K562 (cell line): ENCODE data around the gene MKRN1. TPM values are rescaled to one million over a fixed set of nuclear protein-coding genes. Genes with fewer than 3 reads are reported as not detected.

Experiments
- NONO ChIP-seq, 2 experiments: fragments of 200-400 bp in 1 of 2; fragments of 450-650 bp in 1 of 2; formaldehyde crosslinking in 1 of 2; IDR thresholded peaks; 2 replicates each; pipeline ENCODE4 v1.6.1; 2017; ENCODE audit warnings: low read depth in 2 of 2, mild to moderate bottlenecking in 2 of 2, moderate library complexity in 2 of 2, low read length in 1 of 2
- PCBP2 ChIP-seq: fragments of 200-400 bp; formaldehyde crosslinking; IDR thresholded peaks from 2 replicates; pipeline ENCODE4 v1.6.1; 2018; ENCODE audit warnings: low read length, low read depth, mild to moderate bottlenecking, moderate library complexity; ENCODE audit not compliant: poor library complexity, severe bottlenecking
- RAD21 ChIP-seq, 2 experiments: fragments of 250-450 bp in 1 of 2; fragments of 450-650 bp in 1 of 2; sonication (Bioruptor Pico) in 1 of 2; formaldehyde crosslinking in 1 of 2; IDR thresholded peaks in 1 of 2; conservative IDR thresholded peaks in 1 of 2; 2 replicates each; pipeline versions ENCODE4 v1.4.0 to v1.8.0; 2020 to 2022; ENCODE audit warnings: mild to moderate bottlenecking in 2 of 2, moderate library complexity in 1 of 2
- RBFOX2 ChIP-seq: fragments of 200-400 bp; formaldehyde crosslinking; IDR thresholded peaks from 2 replicates; pipeline ENCODE4 v1.6.1; 2017; ENCODE audit warnings: low read depth, mild to moderate bottlenecking, low read length, moderate library complexity
- ZNF57 ChIP-seq: fragments of 450-650 bp; formaldehyde crosslinking; IDR thresholded peaks from 2 replicates; pipeline ENCODE4 v1.4.0; 2020; ENCODE audit warnings: mild to moderate bottlenecking, moderate library complexity
- ZNF668 ChIP-seq: fragments of 250-450 bp; sonication (Bioruptor Pico); IDR thresholded peaks from 2 replicates; pipeline ENCODE4 v1.8.0; 2022; ENCODE audit warnings: mild to moderate bottlenecking, inconsistent platforms
- polyA plus RNA-seq, 8 experiments: library from polyadenylated mRNA; depleted of rRNA in 4 of 8; stranded (reverse) in 5 of 8; unstranded in 3 of 8; fragments of >200 nt; fragmentation: Nextera tagmentation in 2 of 8; fragmentation: Illumina TruSeq in 1 of 8; extraction: Ambion mirVana in 2 of 8; extraction: Trizol in 1 of 8; gene quantifications; 2 replicates each; pipeline versions ENCODE4 v1.2.1 to v1.2.3, GENCODE V29; 2011 to 2014; ENCODE audit warnings: inconsistent platforms in 1 of 8, missing spikeins in 1 of 8
- total RNA-seq, 7 experiments: library from RNA; depleted of rRNA in 6 of 7; stranded (reverse); fragments of >200 nt in 6 of 7; fragmentation: Illumina TruSeq in 2 of 7; extraction: Trizol in 2 of 7; gene quantifications; 2 replicates each; pipeline versions ENCODE4 v1.2.1 to v1.2.3, GENCODE V29; 2011 to 2021; ENCODE audit warnings: low replicate concordance in 1 of 7
- TF ChIP-seq, protein P1 (sequence below): sonication (generic); formaldehyde crosslinking; IDR thresholded peaks from 2 replicates; pipeline ENCODE4 v1.8.0; 2023; ENCODE audit warnings: missing genetic modification reagents, mild to moderate bottlenecking, borderline replicate concordance
- TF ChIP-seq, protein P2 (sequence below): sonication (generic); IDR thresholded peaks from 2 replicates; pipeline ENCODE4 v1.6.1; 2016
- TF ChIP-seq, protein P3 (sequence below): fragments of 150-350 bp; conservative IDR thresholded peaks from 2 replicates; pipeline ENCODE4 v1.6.1; 2014; ENCODE audit warnings: low read length
- TF ChIP-seq, protein P4 (sequence below), 3 experiments: fragments of 200-800 bp in 1 of 3; fragments of 250-450 bp in 1 of 3; fragments of 450-650 bp in 1 of 3; sonication (Bioruptor Pico) in 1 of 3; sonication (Bioruptor generic) in 1 of 3; formaldehyde crosslinking in 1 of 3; IDR thresholded peaks; 2 replicates each; pipeline versions ENCODE4 v1.6.1 to v1.8.0; 2016 to 2022; ENCODE audit warnings: mild to moderate bottlenecking in 2 of 3, missing genetic modification characterization in 2 of 3, missing compliant biosample characterization in 1 of 3, moderate library complexity in 1 of 3

MKRN1 gene
- total and polyA plus RNA-seq, 9 of the 15 experiments (the other 6 are each of a cell fraction or from before 2014, with no cell fraction given) = 30.5 to 90.3 (median 76.0) TPM

DNA sequence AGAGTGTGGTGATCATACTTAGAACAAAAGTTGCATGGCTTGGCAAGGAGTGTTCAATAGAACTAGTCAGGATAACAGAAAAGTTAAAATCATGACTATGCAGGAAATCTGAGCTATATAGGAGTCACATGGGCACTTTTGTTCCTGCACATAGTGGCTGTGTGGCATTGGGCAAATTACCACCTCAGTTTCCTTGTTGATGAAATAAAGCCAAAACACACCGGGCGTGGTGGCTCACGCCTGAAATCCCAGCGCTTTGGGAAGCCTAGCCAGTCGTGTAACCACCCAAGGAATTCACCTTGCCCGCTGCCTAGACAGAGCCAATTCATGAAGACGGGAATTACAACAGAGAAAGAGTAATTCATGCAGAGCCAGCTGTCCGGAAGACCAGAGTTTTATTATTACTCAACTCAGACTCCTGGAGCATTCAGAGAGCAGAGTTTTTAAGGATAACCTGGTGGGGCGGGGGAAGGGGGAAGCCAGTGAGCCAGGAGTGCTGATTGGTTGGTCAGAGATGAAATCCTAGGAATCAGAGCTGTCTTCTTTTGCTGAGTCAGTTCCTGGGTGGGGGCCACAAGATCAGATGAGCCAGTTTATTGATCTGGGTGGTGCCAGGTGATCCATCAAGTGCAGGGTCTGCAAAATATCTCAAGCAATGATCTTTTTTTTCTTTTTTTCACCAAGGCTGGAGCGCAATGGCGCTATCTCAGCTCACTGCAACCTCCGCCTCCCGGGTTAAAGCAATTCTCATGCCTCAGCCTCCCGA is 6.4 kb upstream of the MKRN1 start (continued):
- TF ChIP-seq RAD21 (CRISPR knock-in tag; conservative IDR thresholded peaks at IDR 0.05 in 1 of 2, IDR thresholded peaks at IDR 0.05 in 1 of 2) (no peak), ZNF668 (no peak), PCBP2 (no peak), NONO (IDR thresholded peaks at IDR 0.05; ENCODE audit: low read depth in 2 of 2, low read length in 1 of 2) (no peak), RBFOX2 (no peak), ZNF57 (CRISPR knock-in tag) (no peak)
- TF ChIP-seq, protein P1, sequence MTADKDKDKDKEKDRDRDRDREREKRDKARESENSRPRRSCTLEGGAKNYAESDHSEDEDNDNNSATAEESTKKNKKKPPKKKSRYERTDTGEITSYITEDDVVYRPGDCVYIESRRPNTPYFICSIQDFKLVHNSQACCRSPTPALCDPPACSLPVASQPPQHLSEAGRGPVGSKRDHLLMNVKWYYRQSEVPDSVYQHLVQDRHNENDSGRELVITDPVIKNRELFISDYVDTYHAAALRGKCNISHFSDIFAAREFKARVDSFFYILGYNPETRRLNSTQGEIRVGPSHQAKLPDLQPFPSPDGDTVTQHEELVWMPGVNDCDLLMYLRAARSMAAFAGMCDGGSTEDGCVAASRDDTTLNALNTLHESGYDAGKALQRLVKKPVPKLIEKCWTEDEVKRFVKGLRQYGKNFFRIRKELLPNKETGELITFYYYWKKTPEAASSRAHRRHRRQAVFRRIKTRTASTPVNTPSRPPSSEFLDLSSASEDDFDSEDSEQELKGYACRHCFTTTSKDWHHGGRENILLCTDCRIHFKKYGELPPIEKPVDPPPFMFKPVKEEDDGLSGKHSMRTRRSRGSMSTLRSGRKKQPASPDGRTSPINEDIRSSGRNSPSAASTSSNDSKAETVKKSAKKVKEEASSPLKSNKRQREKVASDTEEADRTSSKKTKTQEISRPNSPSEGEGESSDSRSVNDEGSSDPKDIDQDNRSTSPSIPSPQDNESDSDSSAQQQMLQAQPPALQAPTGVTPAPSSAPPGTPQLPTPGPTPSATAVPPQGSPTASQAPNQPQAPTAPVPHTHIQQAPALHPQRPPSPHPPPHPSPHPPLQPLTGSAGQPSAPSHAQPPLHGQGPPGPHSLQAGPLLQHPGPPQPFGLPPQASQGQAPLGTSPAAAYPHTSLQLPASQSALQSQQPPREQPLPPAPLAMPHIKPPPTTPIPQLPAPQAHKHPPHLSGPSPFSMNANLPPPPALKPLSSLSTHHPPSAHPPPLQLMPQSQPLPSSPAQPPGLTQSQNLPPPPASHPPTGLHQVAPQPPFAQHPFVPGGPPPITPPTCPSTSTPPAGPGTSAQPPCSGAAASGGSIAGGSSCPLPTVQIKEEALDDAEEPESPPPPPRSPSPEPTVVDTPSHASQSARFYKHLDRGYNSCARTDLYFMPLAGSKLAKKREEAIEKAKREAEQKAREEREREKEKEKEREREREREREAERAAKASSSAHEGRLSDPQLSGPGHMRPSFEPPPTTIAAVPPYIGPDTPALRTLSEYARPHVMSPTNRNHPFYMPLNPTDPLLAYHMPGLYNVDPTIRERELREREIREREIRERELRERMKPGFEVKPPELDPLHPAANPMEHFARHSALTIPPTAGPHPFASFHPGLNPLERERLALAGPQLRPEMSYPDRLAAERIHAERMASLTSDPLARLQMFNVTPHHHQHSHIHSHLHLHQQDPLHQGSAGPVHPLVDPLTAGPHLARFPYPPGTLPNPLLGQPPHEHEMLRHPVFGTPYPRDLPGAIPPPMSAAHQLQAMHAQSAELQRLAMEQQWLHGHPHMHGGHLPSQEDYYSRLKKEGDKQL (CRISPR knock-in tag) = no peak
- TF ChIP-seq, protein P2, sequence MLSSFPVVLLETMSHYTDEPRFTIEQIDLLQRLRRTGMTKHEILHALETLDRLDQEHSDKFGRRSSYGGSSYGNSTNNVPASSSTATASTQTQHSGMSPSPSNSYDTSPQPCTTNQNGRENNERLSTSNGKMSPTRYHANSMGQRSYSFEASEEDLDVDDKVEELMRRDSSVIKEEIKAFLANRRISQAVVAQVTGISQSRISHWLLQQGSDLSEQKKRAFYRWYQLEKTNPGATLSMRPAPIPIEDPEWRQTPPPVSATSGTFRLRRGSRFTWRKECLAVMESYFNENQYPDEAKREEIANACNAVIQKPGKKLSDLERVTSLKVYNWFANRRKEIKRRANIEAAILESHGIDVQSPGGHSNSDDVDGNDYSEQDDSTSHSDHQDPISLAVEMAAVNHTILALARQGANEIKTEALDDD = peak; percentile 68
- TF ChIP-seq, protein P3, sequence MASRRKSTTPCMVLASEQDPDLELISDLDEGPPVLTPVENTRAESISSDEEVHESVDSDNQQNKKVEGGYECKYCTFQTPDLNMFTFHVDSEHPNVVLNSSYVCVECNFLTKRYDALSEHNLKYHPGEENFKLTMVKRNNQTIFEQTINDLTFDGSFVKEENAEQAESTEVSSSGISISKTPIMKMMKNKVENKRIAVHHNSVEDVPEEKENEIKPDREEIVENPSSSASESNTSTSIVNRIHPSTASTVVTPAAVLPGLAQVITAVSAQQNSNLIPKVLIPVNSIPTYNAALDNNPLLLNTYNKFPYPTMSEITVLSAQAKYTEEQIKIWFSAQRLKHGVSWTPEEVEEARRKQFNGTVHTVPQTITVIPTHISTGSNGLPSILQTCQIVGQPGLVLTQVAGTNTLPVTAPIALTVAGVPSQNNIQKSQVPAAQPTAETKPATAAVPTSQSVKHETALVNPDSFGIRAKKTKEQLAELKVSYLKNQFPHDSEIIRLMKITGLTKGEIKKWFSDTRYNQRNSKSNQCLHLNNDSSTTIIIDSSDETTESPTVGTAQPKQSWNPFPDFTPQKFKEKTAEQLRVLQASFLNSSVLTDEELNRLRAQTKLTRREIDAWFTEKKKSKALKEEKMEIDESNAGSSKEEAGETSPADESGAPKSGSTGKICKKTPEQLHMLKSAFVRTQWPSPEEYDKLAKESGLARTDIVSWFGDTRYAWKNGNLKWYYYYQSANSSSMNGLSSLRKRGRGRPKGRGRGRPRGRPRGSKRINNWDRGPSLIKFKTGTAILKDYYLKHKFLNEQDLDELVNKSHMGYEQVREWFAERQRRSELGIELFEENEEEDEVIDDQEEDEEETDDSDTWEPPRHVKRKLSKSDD = 0 out of 2 replicates have a peak, but pooled peaks have one; percentile 36
- TF ChIP-seq, protein P4, sequence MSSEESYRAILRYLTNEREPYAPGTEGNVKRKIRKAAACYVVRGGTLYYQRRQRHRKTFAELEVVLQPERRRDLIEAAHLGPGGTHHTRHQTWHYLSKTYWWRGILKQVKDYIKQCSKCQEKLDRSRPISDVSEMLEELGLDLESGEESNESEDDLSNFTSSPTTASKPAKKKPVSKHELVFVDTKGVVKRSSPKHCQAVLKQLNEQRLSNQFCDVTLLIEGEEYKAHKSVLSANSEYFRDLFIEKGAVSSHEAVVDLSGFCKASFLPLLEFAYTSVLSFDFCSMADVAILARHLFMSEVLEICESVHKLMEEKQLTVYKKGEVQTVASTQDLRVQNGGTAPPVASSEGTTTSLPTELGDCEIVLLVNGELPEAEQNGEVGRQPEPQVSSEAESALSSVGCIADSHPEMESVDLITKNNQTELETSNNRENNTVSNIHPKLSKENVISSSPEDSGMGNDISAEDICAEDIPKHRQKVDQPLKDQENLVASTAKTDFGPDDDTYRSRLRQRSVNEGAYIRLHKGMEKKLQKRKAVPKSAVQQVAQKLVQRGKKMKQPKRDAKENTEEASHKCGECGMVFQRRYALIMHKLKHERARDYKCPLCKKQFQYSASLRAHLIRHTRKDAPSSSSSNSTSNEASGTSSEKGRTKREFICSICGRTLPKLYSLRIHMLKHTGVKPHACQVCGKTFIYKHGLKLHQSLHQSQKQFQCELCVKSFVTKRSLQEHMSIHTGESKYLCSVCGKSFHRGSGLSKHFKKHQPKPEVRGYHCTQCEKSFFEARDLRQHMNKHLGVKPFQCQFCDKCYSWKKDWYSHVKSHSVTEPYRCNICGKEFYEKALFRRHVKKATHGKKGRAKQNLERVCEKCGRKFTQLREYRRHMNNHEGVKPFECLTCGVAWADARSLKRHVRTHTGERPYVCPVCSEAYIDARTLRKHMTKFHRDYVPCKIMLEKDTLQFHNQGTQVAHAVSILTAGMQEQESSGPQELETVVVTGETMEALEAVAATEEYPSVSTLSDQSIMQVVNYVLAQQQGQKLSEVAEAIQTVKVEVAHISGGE (CRISPR knock-in tag; IDR thresholded peaks at IDR 0.05) = no peak
